ENCODE results near the gene PGGHG.

The PGGHG gene

GRCh38 chr11:253886-254270 lies 35.0 kb upstream of the PGGHG start:
- H3K27ac ChIP-seq (ENCODE audit: low read depth, low read length), result no peak overlapping the region
- H3K27me3 ChIP-seq (ENCODE audit: control insufficient read depth in 1 of 2, insufficient read depth in 2 of 2, low read length in 2 of 2), result no peaks in the 10 kb centered on the region
- H3K9me3 ChIP-seq (ENCODE audit: control insufficient read depth in 1 of 2, low read length in 2 of 2), result no peaks in the 10 kb centered on the region
- no peaks in the 10 kb centered on the region for H3K4me1 ChIP-seq (ENCODE audit: control insufficient read depth in 1 of 2, insufficient read depth in 2 of 2, low read length in 2 of 2)
- H3K4me3 ChIP-seq (ENCODE audit: low read depth in 1 of 2, low read length in 2 of 2), result no peak overlapping the region
- no peak overlapping the region for H3K9ac ChIP-seq (ENCODE audit: low read depth in 1 of 2, low read length in 2 of 2)
- peaks cover 30 to 46% of the 10 kb centered on the region in 2 donors for H3K36me3 ChIP-seq (ENCODE audit: control insufficient read depth in 1 of 2, insufficient read depth in 2 of 2, low read length in 2 of 2)

GRCh38 chr11:255176-255575 lies 33.8 kb upstream of the PGGHG start:
- H3K4me3 ChIP-seq (ENCODE audit: low read depth in 1 of 2, low read length in 2 of 2), result no peak overlapping the region
- H3K9me3 ChIP-seq (ENCODE audit: control insufficient read depth in 1 of 2, low read length in 2 of 2), result no peaks in the 10 kb centered on the region
- H3K27ac ChIP-seq (ENCODE audit: low read depth, low read length), result no peak overlapping the region
- peaks cover 23 to 35% of the 10 kb centered on the region in 2 donors for H3K36me3 ChIP-seq (ENCODE audit: control insufficient read depth in 1 of 2, insufficient read depth in 2 of 2, low read length in 2 of 2)
- no peak overlapping the region for H3K9ac ChIP-seq (ENCODE audit: low read depth in 1 of 2, low read length in 2 of 2)
- no peaks in the 10 kb centered on the region for H3K27me3 ChIP-seq (ENCODE audit: control insufficient read depth in 1 of 2, insufficient read depth in 2 of 2, low read length in 2 of 2)
- no peaks in the 10 kb centered on the region for H3K4me1 ChIP-seq (ENCODE audit: control insufficient read depth in 1 of 2, insufficient read depth in 2 of 2, low read length in 2 of 2)

- H3K27ac ChIP-seq (ENCODE audit: low read depth, low read length), result no peak overlapping the region
- no peaks in the 10 kb centered on the region for H3K27me3 ChIP-seq (ENCODE audit: control insufficient read depth in 1 of 2, insufficient read depth in 2 of 2, low read length in 2 of 2)
- no peak overlapping the region for H3K4me3 ChIP-seq (ENCODE audit: low read depth in 1 of 2, low read length in 2 of 2)
- no peaks in the 10 kb centered on the region for H3K4me1 ChIP-seq (ENCODE audit: control insufficient read depth in 1 of 2, insufficient read depth in 2 of 2, low read length in 2 of 2)
- no peak overlapping the region for H3K9ac ChIP-seq (ENCODE audit: low read depth in 1 of 2, low read length in 2 of 2)
- H3K9me3 ChIP-seq (ENCODE audit: control insufficient read depth in 1 of 2, low read length in 2 of 2), result no peaks in the 10 kb centered on the region
- peaks cover 21 to 29% of the 10 kb centered on the region in 2 donors for H3K36me3 ChIP-seq (ENCODE audit: control insufficient read depth in 1 of 2, insufficient read depth in 2 of 2, low read length in 2 of 2)
These were observed 33.1 kb upstream of the PGGHG start for GRCh38 chr11:255816-256215.

GRCh38 chr11:256952-257737 lies 31.8 kb upstream of the PGGHG start:
- Histone ChIP-seq H3K9me3 (ENCODE audit: control insufficient read depth in 1 of 2, low read length in 2 of 2) (no peaks in the 10 kb centered on the region), H3K27me3 (ENCODE audit: control insufficient read depth in 1 of 2, insufficient read depth in 2 of 2, low read length in 2 of 2) (no peaks in the 10 kb centered on the region), H3K27ac (ENCODE audit: low read depth, low read length) (no peak overlapping the region), H3K9ac (ENCODE audit: low read depth in 1 of 2, low read length in 2 of 2) (no peak overlapping the region), H3K4me3 (ENCODE audit: low read depth in 1 of 2, low read length in 2 of 2) (no peak overlapping the region), H3K36me3 (ENCODE audit: control insufficient read depth in 1 of 2, insufficient read depth in 2 of 2, low read length in 2 of 2) (peaks cover 13 to 18% of the 10 kb centered on the region in 2 donors), H3K4me1 (ENCODE audit: control insufficient read depth in 1 of 2, insufficient read depth in 2 of 2, low read length in 2 of 2) (no peaks in the 10 kb centered on the region)

- Histone ChIP-seq H3K27me3 (ENCODE audit: control insufficient read depth in 1 of 2, insufficient read depth in 2 of 2, low read length in 2 of 2) (no peaks in the 10 kb centered on the region), H3K9ac (ENCODE audit: low read depth in 1 of 2, low read length in 2 of 2) (no peak overlapping the region), H3K27ac (ENCODE audit: low read depth, low read length) (no peak overlapping the region), H3K4me1 (ENCODE audit: control insufficient read depth in 1 of 2, insufficient read depth in 2 of 2, low read length in 2 of 2) (no peaks in the 10 kb centered on the region), H3K9me3 (ENCODE audit: control insufficient read depth in 1 of 2, low read length in 2 of 2) (no peaks in the 10 kb centered on the region), H3K4me3 (ENCODE audit: low read depth in 1 of 2, low read length in 2 of 2) (no peak overlapping the region), H3K36me3 (ENCODE audit: control insufficient read depth in 1 of 2, insufficient read depth in 2 of 2, low read length in 2 of 2) (peaks cover 7 to 10% of the 10 kb centered on the region in 2 donors)
These were observed 31.0 kb upstream of the PGGHG start for GRCh38 chr11:257766-258493.

- H3K36me3 ChIP-seq (ENCODE audit: control insufficient read depth in 1 of 2, insufficient read depth in 2 of 2, low read length in 2 of 2), result no peaks in the 10 kb centered on the region
- H3K27me3 ChIP-seq (ENCODE audit: control insufficient read depth in 1 of 2, insufficient read depth in 2 of 2, low read length in 2 of 2), result no peaks in the 10 kb centered on the region
- no peaks in the 10 kb centered on the region for H3K4me1 ChIP-seq (ENCODE audit: control insufficient read depth in 1 of 2, insufficient read depth in 2 of 2, low read length in 2 of 2)
- H3K27ac ChIP-seq (ENCODE audit: low read depth, low read length), result no peak overlapping the region
- no peaks in the 10 kb centered on the region for H3K9me3 ChIP-seq (ENCODE audit: control insufficient read depth in 1 of 2, low read length in 2 of 2)
- H3K9ac ChIP-seq (ENCODE audit: low read depth in 1 of 2, low read length in 2 of 2), result no peak overlapping the region
- H3K4me3 ChIP-seq (ENCODE audit: low read depth in 1 of 2, low read length in 2 of 2), result no peak overlapping the region
These were observed 29.5 kb upstream of the PGGHG start for GRCh38 chr11:259413-259812.

- Histone ChIP-seq H3K27me3 (ENCODE audit: control insufficient read depth in 1 of 2, insufficient read depth in 2 of 2, low read length in 2 of 2) (no peaks in the 10 kb centered on the region), H3K4me1 (ENCODE audit: control insufficient read depth in 1 of 2, insufficient read depth in 2 of 2, low read length in 2 of 2) (no peaks in the 10 kb centered on the region), H3K9me3 (ENCODE audit: control insufficient read depth in 1 of 2, low read length in 2 of 2) (no peaks in the 10 kb centered on the region), H3K36me3 (ENCODE audit: control insufficient read depth in 1 of 2, insufficient read depth in 2 of 2, low read length in 2 of 2) (no peaks in the 10 kb centered on the region), H3K9ac (ENCODE audit: low read depth in 1 of 2, low read length in 2 of 2) (no peak overlapping the region), H3K4me3 (ENCODE audit: low read depth in 1 of 2, low read length in 2 of 2) (no peak overlapping the region), H3K27ac (ENCODE audit: low read depth, low read length) (no peak overlapping the region)
These were observed 27.3 kb upstream of the PGGHG start for GRCh38 chr11:261624-262023.

DNA sequence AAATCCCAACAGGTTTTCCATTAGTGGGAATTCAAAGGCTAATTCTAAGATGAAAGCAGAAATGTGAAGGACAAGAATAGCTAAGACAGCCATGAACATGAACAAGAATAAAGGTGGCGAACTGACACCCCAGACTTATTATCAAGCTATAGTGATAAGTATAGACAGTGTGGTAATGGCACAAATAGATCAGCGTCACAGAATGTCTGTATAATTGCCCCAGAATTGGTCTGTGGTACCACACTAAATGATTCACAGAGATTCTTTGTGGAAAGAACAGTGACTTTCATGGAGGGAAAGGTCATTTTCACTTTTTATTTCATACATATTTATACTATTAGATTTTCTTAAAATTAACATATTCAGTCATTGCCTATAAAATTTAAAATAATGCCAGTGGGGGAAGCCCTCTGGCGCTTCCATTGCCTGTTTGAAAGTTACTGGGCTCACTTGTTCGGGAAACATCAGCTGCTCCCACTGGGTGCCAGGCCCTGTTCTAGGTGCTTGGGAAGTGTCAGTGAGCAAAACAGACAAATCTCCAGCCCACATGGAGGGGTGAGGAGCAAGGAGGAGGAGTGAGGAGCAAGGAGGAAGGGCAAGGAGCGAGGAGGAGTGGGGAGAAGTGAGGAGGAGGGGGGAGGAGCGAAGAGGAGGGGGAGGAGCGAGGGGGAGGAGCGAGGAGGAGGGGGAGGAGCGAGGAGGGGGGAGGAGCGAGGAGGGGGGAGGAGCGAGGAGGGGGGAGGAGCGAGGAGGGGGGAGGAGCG lies 22.1 kb upstream of the PGGHG start:
- H3K27ac ChIP-seq (ENCODE audit: low read depth, low read length), result no peak overlapping the region
- peak overlapping the region in 1 of 2 donors; percentile 14 for H3K4me3 ChIP-seq (ENCODE audit: low read depth in 1 of 2, low read length in 2 of 2)
- no peaks in the 10 kb centered on the region for H3K27me3 ChIP-seq (ENCODE audit: control insufficient read depth in 1 of 2, insufficient read depth in 2 of 2, low read length in 2 of 2)

GRCh38 chr11:267491-267994 lies 21.4 kb upstream of the PGGHG start:
- Histone ChIP-seq H3K9ac (ENCODE audit: low read depth in 1 of 2, low read length in 2 of 2) (peak overlapping the region; percentile 73 to 94), H3K27ac (ENCODE audit: low read depth, low read length) (peak overlapping the region; percentile 83), H3K27me3 (ENCODE audit: control insufficient read depth in 1 of 2, insufficient read depth in 2 of 2, low read length in 2 of 2) (no peaks in the 10 kb centered on the region), H3K4me1 (ENCODE audit: control insufficient read depth in 1 of 2, insufficient read depth in 2 of 2, low read length in 2 of 2) (peaks cover 26 to 27% of the 10 kb centered on the region in 2 donors), H3K4me3 (ENCODE audit: low read depth in 1 of 2, low read length in 2 of 2) (peak overlapping the region; percentile 73 to 77), H3K36me3 (ENCODE audit: control insufficient read depth in 1 of 2, insufficient read depth in 2 of 2, low read length in 2 of 2) (no peaks in the 10 kb centered on the region), H3K9me3 (ENCODE audit: control insufficient read depth in 1 of 2, low read length in 2 of 2) (no peaks in the 10 kb centered on the region)

More for the DNA sequence above, 22.1 kb upstream of the PGGHG start:
- H3K9ac ChIP-seq (ENCODE audit: low read depth in 1 of 2, low read length in 2 of 2), result no peak overlapping the region
- peaks cover 20 to 21% of the 10 kb centered on the region in 2 donors for H3K4me1 ChIP-seq (ENCODE audit: control insufficient read depth in 1 of 2, insufficient read depth in 2 of 2, low read length in 2 of 2)
- H3K36me3 ChIP-seq (ENCODE audit: control insufficient read depth in 1 of 2, insufficient read depth in 2 of 2, low read length in 2 of 2), result no peaks in the 10 kb centered on the region
- H3K9me3 ChIP-seq (ENCODE audit: control insufficient read depth in 1 of 2, low read length in 2 of 2), result no peaks in the 10 kb centered on the region

Data from duodenal mucosa (tissue), 2 donors.